Activated CD8-positive, alpha-beta memory T cell treated with anti-CD3 and anti-CD28 coated beads, Interleukin-2, amount 10 ng/mL, durations not matched to agents 7 days and 5 days (primary cell): ENCODE results near the gene ANKRD65. TPM values are rescaled to one million over a fixed set of nuclear protein-coding genes. Genes with fewer than 3 reads are reported as not detected.
"Not testable (repeated sequence)": the region's sequence is repeated elsewhere in the genome, so short reads cannot be mapped to it uniquely, and the experiment has no call there.

Source experiments
- ATAC-seq: fragments of 150-1000 bp; cut with Tn5 transposase; one replicate; pipeline ENCODE4 v1.10.0; 2021; ENCODE audit warnings: moderate library complexity
- CTCF ChIA-PET: fragments of 350-600 bp; sonication (Branson Sonifier 250); formaldehyde crosslinking; loops from one replicate; lab custom pipeline; 2021; ENCODE audit warnings: antibody characterized with exemption; lab: Charles Lee
- DNase-seq: peaks from one replicate; pipeline ENCODE4 v3.0.0-alpha.2; 2020
- H3K27ac Mint-ChIP-seq: one replicate; pipeline ENCODE4 v1.8.0; 2021; ENCODE audit warnings: mild to moderate bottlenecking, mixed read lengths
- H3K27me3 Mint-ChIP-seq: one replicate; pipeline ENCODE4 v1.8.0; 2021; ENCODE audit warnings: mixed read lengths
- H3K36me3 Mint-ChIP-seq: one replicate; pipeline ENCODE4 v1.8.0; 2021; ENCODE audit warnings: mild to moderate bottlenecking, mixed read lengths
- H3K4me1 Mint-ChIP-seq: one replicate; pipeline ENCODE4 v1.8.0; 2021; ENCODE audit warnings: mixed read lengths
- H3K4me3 Mint-ChIP-seq: one replicate; pipeline ENCODE4 v1.8.0; 2021; ENCODE audit warnings: mild to moderate bottlenecking, moderate library complexity, mixed read lengths
- H3K9me3 Mint-ChIP-seq: one replicate; pipeline ENCODE4 v1.8.0; 2022; ENCODE audit warnings: low read depth, mixed read lengths
- total RNA-seq, 2 experiments: library from RNA; stranded (reverse); gene quantifications; one replicate each; pipeline ENCODE4 v1.2.3, GENCODE V29; 2021

ANKRD65 gene
- total RNA-seq, 2 experiments from 2014 or later: not detected

DNA sequence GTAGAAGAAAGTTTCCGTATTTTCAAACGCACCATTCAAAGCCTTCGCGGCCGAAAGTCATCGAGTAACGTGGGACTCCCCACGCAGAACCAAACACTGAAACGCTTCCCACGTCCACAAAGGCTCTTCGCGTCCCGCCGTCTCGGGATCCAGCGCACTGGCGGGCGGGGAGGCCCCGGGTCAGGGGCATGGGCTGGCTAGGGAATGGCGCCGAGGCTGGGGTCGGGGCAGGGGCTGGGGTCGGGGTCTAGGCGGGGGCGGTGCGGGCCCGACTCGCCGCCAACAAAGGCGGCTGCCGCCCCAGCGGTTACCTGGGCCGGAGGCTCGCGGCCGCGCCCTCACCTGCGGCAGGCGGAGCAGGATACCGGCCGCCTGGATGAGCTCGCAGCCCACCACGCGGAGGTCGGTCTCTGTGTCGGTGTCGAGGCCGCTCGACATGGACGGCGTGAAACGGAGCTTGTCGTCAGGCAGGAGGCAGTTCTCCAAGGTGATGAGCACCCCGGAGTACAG lies 22.3 kb downstream of the ANKRD65 start:
- DNase-seq (no peak), ATAC-seq (no peak)
- Mint-ChIP-seq H3K4me3 (peak overlapping the region; percentile 90), H3K27me3 (no peaks in the 10 kb centered on the region), H3K9me3 (no peaks in the 10 kb centered on the region), H3K27ac (peak overlapping the region; percentile 88), H3K4me1 (peaks cover 49% of the 10 kb centered on the region), H3K36me3 (peaks cover 59% of the 10 kb centered on the region)
- CTCF ChIA-PET: interaction anchor here (0.7 to 4.8 kb wide), 11 partner anchors 8 to 277 kb away, joined by 3 to 41 read pairs (median 5); partner anchors contain the start of genes AURKAIP1 and MRPL20

GRCh38 chr1:1397839-1398523 lies 23.1 kb downstream of the ANKRD65 start:
- Mint-ChIP-seq H3K4me3 (peak overlapping the region; percentile 90), H3K27ac (peak overlapping the region; percentile 88), H3K27me3 (no peaks in the 10 kb centered on the region), H3K36me3 (peaks cover 62% of the 10 kb centered on the region), H3K9me3 (no peaks in the 10 kb centered on the region), H3K4me1 (peaks cover 45% of the 10 kb centered on the region)
- ATAC-seq (no peak), DNase-seq (no peak)
- CTCF ChIA-PET: interaction anchor here (0.7 to 4.8 kb wide), 6 partner anchors 9 to 93 kb away, joined by 3 to 41 read pairs (median 10); partner anchors contain the start of genes AURKAIP1 and MRPL20

DNA sequence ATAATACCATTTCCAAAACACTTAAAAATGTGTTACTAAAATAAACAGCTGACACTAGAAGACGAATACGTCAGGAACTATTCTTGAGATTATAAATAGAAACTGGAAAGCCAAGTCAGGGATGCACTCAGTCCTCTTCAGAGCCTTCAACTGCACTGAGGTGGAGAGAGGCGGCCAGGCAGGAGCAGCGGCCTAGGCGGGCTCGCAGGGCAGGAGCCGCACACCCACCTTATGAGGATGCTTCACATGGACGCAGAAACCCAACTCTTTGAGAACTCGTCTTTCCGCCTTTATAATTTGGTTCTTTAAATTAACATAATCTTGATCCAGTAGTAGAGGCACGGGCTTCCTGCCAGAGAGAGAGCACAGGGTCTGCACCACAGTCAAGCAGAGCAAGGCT lies 25.9 kb downstream of the ANKRD65 start:
- CTCF ChIA-PET: no interaction called here
- ATAC-seq: no peak
- peaks cover 64% of the 10 kb centered on the region for H3K36me3 Mint-ChIP-seq
- no peak for DNase-seq
- H3K27ac Mint-ChIP-seq: no peak overlapping the region
- H3K9me3 Mint-ChIP-seq: no peaks in the 10 kb centered on the region
- peaks cover 24% of the 10 kb centered on the region for H3K4me1 Mint-ChIP-seq
- no peaks in the 10 kb centered on the region for H3K27me3 Mint-ChIP-seq
- H3K4me3 Mint-ChIP-seq: no peak overlapping the region

- DNase-seq (no peak), ATAC-seq (no peak)
- CTCF ChIA-PET: no interaction called here
- no peak overlapping the region for H3K4me3 Mint-ChIP-seq
- H3K4me1 Mint-ChIP-seq: peaks cover 21% of the 10 kb centered on the region
- H3K27me3 Mint-ChIP-seq: no peaks in the 10 kb centered on the region
- no peak overlapping the region for H3K27ac Mint-ChIP-seq
- peaks cover 72% of the 10 kb centered on the region for H3K36me3 Mint-ChIP-seq
- H3K9me3 Mint-ChIP-seq: no peaks in the 10 kb centered on the region
Measured at GRCh38 chr1:1394116-1394515, 27.0 kb downstream of the ANKRD65 start.

GRCh38 chr1:1393428-1393827 lies 27.6 kb downstream of the ANKRD65 start:
- Mint-ChIP-seq H3K27ac (no peak overlapping the region), H3K36me3 (peaks cover 77% of the 10 kb centered on the region), H3K9me3 (no peaks in the 10 kb centered on the region), H3K27me3 (no peaks in the 10 kb centered on the region), H3K4me1 (peaks cover 21% of the 10 kb centered on the region), H3K4me3 (no peak overlapping the region)
- DNase-seq: no peak
- no peak for ATAC-seq
- CTCF ChIA-PET: no interaction called here

- CTCF ChIA-PET: no interaction called here
- Mint-ChIP-seq H3K36me3 (peaks cover 78% of the 10 kb centered on the region), H3K4me1 (peaks cover 17% of the 10 kb centered on the region), H3K4me3 (no peak overlapping the region), H3K27me3 (no peaks in the 10 kb centered on the region), H3K9me3 (no peaks in the 10 kb centered on the region), H3K27ac (no peak overlapping the region)
- DNase-seq: no peak
- no peak for ATAC-seq
Measured at GRCh38 chr1:1393014-1393413, 28.1 kb downstream of the ANKRD65 start.

- Mint-ChIP-seq H3K9me3 (no peaks in the 10 kb centered on the region), H3K27ac (no peak overlapping the region), H3K36me3 (peaks cover 78% of the 10 kb centered on the region), H3K4me1 (peaks cover 7% of the 10 kb centered on the region), H3K27me3 (no peaks in the 10 kb centered on the region), H3K4me3 (no peak overlapping the region)
- CTCF ChIA-PET: interaction anchor here (0.6 to 2.8 kb wide), 4 partner anchors 8 to 198 kb away, joined by 3 to 10 read pairs (median 4); partner anchors contain the start of genes CCNL2 and MRPL20
- DNase-seq (no peak), ATAC-seq (no peak)
Measured at GRCh38 chr1:1391225-1391624, 29.9 kb downstream of the ANKRD65 start.

DNA sequence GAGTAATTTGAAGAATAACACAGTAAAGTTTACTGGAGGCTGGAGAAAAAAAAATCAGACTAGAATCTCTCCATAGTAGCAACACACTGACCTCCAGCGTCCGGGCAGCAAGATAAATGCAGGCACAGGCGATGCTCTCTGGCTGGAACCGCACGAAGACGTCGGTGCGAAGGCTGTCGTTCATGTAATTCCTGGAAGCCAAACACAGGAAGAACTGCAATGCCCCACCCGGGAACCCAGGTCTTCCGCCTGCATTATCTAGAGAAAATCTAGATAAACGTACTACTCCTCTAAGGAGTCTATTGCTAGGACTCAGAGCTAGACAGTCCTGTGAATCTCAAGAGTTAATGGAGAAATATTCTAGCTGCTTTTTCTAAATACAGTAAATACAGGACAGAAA lies 30.4 kb downstream of the ANKRD65 start:
- H3K9me3 Mint-ChIP-seq: no peaks in the 10 kb centered on the region
- DNase-seq (no peak), ATAC-seq (no peak)
- no peak overlapping the region for H3K27ac Mint-ChIP-seq
- H3K36me3 Mint-ChIP-seq: peaks cover 81% of the 10 kb centered on the region
- CTCF ChIA-PET: interaction anchor here (0.6 to 2.8 kb wide), 2 partner anchors 9 to 197 kb away, joined by 3 to 10 read pairs; partner anchors contain the start of gene CCNL2
- no peaks in the 10 kb centered on the region for H3K27me3 Mint-ChIP-seq
- H3K4me1 Mint-ChIP-seq: peaks cover 6% of the 10 kb centered on the region
- no peak overlapping the region for H3K4me3 Mint-ChIP-seq

GRCh38 chr1:1388078-1388472 lies 33.0 kb downstream of the ANKRD65 start:
- CTCF ChIA-PET: interaction anchor here (0.8 to 1.2 kb wide), 2 partner anchors 11 to 16 kb away, joined by 3 to 4 read pairs; no protein-coding TSS in a partner anchor
- no peaks in the 10 kb centered on the region for H3K27me3 Mint-ChIP-seq
- no peak for ATAC-seq
- H3K4me1 Mint-ChIP-seq: no peaks in the 10 kb centered on the region
- H3K9me3 Mint-ChIP-seq: no peaks in the 10 kb centered on the region
- no peak overlapping the region for H3K4me3 Mint-ChIP-seq
- H3K36me3 Mint-ChIP-seq: peaks cover 60% of the 10 kb centered on the region
- no peak overlapping the region for H3K27ac Mint-ChIP-seq
- DNase-seq: no peak

DNA sequence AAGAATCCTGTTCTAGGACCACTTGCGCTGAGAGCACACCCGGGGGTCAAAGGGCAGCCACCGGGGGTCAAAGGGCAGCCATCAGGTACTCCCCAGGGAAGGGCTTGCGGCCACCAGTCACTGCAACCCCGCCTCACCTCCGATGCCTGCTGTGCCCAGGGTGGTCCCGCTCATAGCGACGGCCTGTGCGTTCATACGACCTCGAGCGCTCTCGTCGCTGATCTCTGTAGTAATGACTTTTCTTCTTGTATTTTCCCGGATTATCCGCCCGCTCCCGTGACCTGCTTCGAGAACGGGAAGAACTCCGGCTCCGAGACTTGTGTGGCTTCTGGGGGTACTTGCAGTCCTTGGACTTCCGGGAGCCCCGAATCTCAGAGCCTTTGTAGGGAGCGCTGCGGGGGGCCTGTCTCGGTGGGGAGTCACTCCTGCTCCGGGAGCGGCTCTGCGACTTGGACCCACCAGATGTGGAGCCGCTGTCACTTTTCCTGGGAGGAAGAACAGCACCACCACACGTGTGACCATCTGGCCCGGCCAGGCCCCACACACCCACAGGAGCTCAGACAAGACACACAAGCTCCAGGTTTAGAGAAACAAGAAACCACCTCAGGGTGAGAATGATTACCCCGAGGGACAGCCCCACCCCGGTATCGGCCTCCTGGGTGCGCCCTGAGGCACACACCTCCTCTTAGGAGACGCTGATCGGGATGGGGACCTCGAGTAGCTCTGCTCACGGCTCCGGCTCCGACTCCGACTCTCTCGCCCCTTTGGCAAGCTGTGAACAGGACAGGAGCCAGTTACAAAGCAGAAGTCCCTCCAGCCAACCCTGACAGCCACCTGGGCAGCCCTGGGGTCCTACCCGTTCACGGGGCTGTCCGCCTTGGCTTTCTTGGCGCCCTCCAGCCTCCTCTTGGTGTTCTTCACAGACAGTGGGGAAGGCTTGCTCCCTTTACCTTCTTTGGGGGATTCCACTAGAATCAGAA lies 33.7 kb downstream of the ANKRD65 start:
- no peaks in the 10 kb centered on the region for H3K4me1 Mint-ChIP-seq
- H3K27ac Mint-ChIP-seq: no peak overlapping the region
- ATAC-seq (no peak), DNase-seq (no peak)
- H3K4me3 Mint-ChIP-seq: no peak overlapping the region
- H3K36me3 Mint-ChIP-seq: peaks cover 54% of the 10 kb centered on the region
- no peaks in the 10 kb centered on the region for H3K9me3 Mint-ChIP-seq
- CTCF ChIA-PET: interaction anchor here (0.8 to 1.3 kb wide), 2 partner anchors 12 to 16 kb away, joined by 3 to 4 read pairs; partner anchors contain the start of gene AURKAIP1
- no peaks in the 10 kb centered on the region for H3K27me3 Mint-ChIP-seq

DNA sequence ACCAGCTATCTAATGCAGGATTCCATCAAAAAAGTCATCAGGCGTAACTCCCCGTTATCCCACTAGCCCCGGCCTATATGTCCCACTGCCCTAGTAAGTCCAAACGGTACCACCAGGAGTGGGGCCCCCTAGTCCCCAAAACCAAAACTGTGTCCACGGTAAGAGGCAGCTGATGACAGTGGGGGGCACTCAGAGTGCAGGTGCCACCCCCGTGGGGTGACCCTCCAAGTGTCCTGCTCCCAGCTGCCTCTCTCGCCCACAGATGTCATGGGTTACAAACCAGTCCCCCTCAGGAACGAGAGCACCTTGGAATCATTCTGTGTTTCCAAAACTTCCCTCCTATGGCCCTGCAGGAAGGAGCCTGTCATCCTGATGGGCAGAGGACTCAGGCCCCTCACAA lies 35.1 kb downstream of the ANKRD65 start:
- Mint-ChIP-seq H3K9me3 (no peaks in the 10 kb centered on the region), H3K27ac (no peak overlapping the region), H3K27me3 (no peaks in the 10 kb centered on the region), H3K4me1 (no peaks in the 10 kb centered on the region), H3K4me3 (no peak overlapping the region), H3K36me3 (peaks cover 42% of the 10 kb centered on the region)
- CTCF ChIA-PET: interaction anchor here (1.3 kb wide), 1 partner anchor 11 kb away, joined by 4 read pairs; the partner anchor contains the start of gene AURKAIP1
- DNase-seq: no peak
- no peak for ATAC-seq

GRCh38 chr1:1385339-1385738 lies 35.7 kb downstream of the ANKRD65 start:
- ATAC-seq, H3K9me3 Mint-ChIP-seq, H3K27ac Mint-ChIP-seq, H3K4me1 Mint-ChIP-seq, H3K4me3 Mint-ChIP-seq, H3K27me3 Mint-ChIP-seq, DNase-seq: not testable (repeated sequence)
- peaks cover 36% of the 10 kb centered on the region for H3K36me3 Mint-ChIP-seq
- CTCF ChIA-PET: interaction anchor here (0.6 kb wide), 1 partner anchor 10 kb away, joined by 4 read pairs; the partner anchor contains the start of gene AURKAIP1

DNA sequence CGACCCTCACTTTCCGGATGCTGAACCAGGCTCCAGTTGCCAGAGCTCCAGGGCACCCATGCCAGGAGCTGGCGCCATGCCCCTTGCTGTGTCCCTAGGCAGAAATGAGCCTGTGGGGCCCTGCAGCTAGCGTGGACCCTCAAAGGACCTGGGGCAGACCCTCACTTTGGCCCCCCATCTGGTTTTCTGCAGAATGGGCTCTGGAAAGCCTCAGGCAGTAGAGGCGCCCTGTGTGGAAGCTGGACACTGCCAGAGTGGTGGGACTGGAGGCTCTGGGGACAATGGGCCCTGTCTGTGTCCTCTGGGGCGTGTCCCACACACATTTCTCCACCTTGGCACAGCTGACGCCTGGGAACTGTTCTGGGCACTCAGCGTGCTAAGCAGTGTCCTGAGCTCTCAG lies 39.8 kb downstream of the ANKRD65 start:
- DNase-seq: no peak
- CTCF ChIA-PET: interaction anchor here (1.1 kb wide), 1 partner anchor 10 kb away, joined by 3 read pairs; no protein-coding TSS in a partner anchor
- ATAC-seq: no peak
- Mint-ChIP-seq H3K27ac (no peak overlapping the region), H3K4me3 (no peak overlapping the region), H3K9me3 (no peaks in the 10 kb centered on the region), H3K4me1 (peaks cover 5% of the 10 kb centered on the region), H3K27me3 (no peaks in the 10 kb centered on the region), H3K36me3 (peaks cover 5% of the 10 kb centered on the region)
